DND-41 (cell line): ENCODE data around the gene VENTX.

Source experiments
- EZH2 ChIP-seq: IDR thresholded peaks from 3 replicates; pipeline ENCODE4 v1.6.1; 2012; ENCODE audit warnings: borderline replicate concordance, low read depth, mild to moderate bottlenecking, moderate library complexity, low read length, inconsistent platforms; ENCODE audit not compliant: severe bottlenecking
- TF ChIP-seq, protein P1 (sequence below): IDR thresholded peaks from 2 replicates; pipeline ENCODE4 v1.5.1; 2012; ENCODE audit warnings: borderline replicate concordance, low read length, moderate library complexity, mild to moderate bottlenecking; ENCODE audit not compliant: poor library complexity, severe bottlenecking; ENCODE audit errors: extremely low read depth

- TF ChIP-seq, protein P1, sequence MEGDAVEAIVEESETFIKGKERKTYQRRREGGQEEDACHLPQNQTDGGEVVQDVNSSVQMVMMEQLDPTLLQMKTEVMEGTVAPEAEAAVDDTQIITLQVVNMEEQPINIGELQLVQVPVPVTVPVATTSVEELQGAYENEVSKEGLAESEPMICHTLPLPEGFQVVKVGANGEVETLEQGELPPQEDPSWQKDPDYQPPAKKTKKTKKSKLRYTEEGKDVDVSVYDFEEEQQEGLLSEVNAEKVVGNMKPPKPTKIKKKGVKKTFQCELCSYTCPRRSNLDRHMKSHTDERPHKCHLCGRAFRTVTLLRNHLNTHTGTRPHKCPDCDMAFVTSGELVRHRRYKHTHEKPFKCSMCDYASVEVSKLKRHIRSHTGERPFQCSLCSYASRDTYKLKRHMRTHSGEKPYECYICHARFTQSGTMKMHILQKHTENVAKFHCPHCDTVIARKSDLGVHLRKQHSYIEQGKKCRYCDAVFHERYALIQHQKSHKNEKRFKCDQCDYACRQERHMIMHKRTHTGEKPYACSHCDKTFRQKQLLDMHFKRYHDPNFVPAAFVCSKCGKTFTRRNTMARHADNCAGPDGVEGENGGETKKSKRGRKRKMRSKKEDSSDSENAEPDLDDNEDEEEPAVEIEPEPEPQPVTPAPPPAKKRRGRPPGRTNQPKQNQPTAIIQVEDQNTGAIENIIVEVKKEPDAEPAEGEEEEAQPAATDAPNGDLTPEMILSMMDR, result peak; percentile 48
- no peak for TF ChIP-seq EZH2
Measured at GRCh38 chr10:133258818-133259601, 21.4 kb downstream of the VENTX start.
